Upper lobe of right lung (tissue), 1 donor: Measurements from ENCODE around the gene CHRNA5. TPM values are rescaled to one million over a fixed set of nuclear protein-coding genes. Genes with fewer than 3 reads are reported as not detected.

Experiments used
- ATAC-seq: fragments of 200-7000 bp; cut with Tn5 transposase; one replicate; pipeline ENCODE4 v1.9.1; 2020; ENCODE audit warnings: mild to moderate bottlenecking, moderate library complexity
- DNase-seq: peaks from one replicate; pipeline ENCODE4 v3.0.0-alpha.2; 2020
- H3K27ac ChIP-seq: fragments of 200-600 bp; one replicate; pipeline ENCODE4 v1.8.0; 2022
- H3K27me3 ChIP-seq: fragments of 200-600 bp; one replicate; pipeline ENCODE4 v1.8.0; 2022; ENCODE audit warnings: mild to moderate bottlenecking
- H3K36me3 ChIP-seq: fragments of 200-600 bp; one replicate; pipeline ENCODE4 v1.8.0; 2022
- H3K4me1 ChIP-seq: fragments of 200-600 bp; one replicate; pipeline ENCODE4 v1.8.0; 2022
- H3K4me3 ChIP-seq: fragments of 200-600 bp; one replicate; pipeline ENCODE4 v1.8.0; 2022; ENCODE audit warnings: mild to moderate bottlenecking
- H3K9me3 ChIP-seq: fragments of 200-600 bp; one replicate; pipeline ENCODE4 v1.8.0; 2022
- CTCF ChIP-seq: fragments of 200-600 bp; IDR thresholded peaks from one replicate; pipeline ENCODE4 v1.8.0; 2022; ENCODE audit warnings: antibody characterized with exemption
- intact Hi-C: fragments of 100-400 bp; cut with DNase I; formaldehyde crosslinking; loops from one replicate; pipeline ENCODE4 v1.11.0; 2022
- total RNA-seq: library from RNA; stranded (reverse); fragmentation: NEBNext Ultra II Directional; extraction: Animal tissue kit (Norgen Biotek cat#: 25700); gene quantifications from one replicate; pipeline ENCODE4 v1.2.1, GENCODE V29; 2021
- donor health status: DM: no; HTN: yes; CAD: no; lungs with severe emphysema.

CHRNA5 gene
- total RNA-seq, 1 donor from 2014 or later, result 1.2 TPM

GRCh38 chr15:78614021-78614420 is 48.7 kb downstream of the CHRNA5 start:
- H3K27me3 ChIP-seq, result peaks cover 6% of the 10 kb centered on the region
- no peak for DNase-seq
- ATAC-seq, result no peak
- intact Hi-C loops, result no loop called here
- H3K4me1 ChIP-seq, result no peaks in the 10 kb centered on the region
- no peaks in the 10 kb centered on the region for H3K36me3 ChIP-seq
- H3K4me3 ChIP-seq, result no peak overlapping the region
- no peak for TF ChIP-seq CTCF
- H3K27ac ChIP-seq, result no peak overlapping the region
- no peaks in the 10 kb centered on the region for H3K9me3 ChIP-seq

- Histone ChIP-seq H3K9me3 (no peaks in the 10 kb centered on the region), H3K4me1 (peaks cover 4% of the 10 kb centered on the region), H3K27me3 (peaks cover 17% of the 10 kb centered on the region), H3K27ac (no peak overlapping the region), H3K4me3 (no peak overlapping the region), H3K36me3 (no peaks in the 10 kb centered on the region)
- TF ChIP-seq CTCF, result no peak
- no peak for ATAC-seq
- intact Hi-C loops, result no loop called here
- peak; percentile 45 for DNase-seq
Observed at GRCh38 chr15:78615151-78615589, 49.9 kb downstream of the CHRNA5 start.

GRCh38 chr15:78616506-78616905 is 51.2 kb downstream of the CHRNA5 start:
- intact Hi-C loops, result no loop called here
- Histone ChIP-seq H3K27ac (no peak overlapping the region), H3K9me3 (no peaks in the 10 kb centered on the region), H3K4me3 (no peak overlapping the region), H3K36me3 (no peaks in the 10 kb centered on the region), H3K27me3 (peaks cover 31% of the 10 kb centered on the region), H3K4me1 (peaks cover 8% of the 10 kb centered on the region)
- DNase-seq (peak; percentile 56), ATAC-seq (no peak)
- no peak for TF ChIP-seq CTCF

GRCh38 chr15:78617076-78617475 is 51.8 kb downstream of the CHRNA5 start:
- DNase-seq (peak; percentile 52), ATAC-seq (peak; percentile 66)
- no peak for TF ChIP-seq CTCF
- H3K4me1 ChIP-seq, result peaks cover 8% of the 10 kb centered on the region
- H3K4me3 ChIP-seq, result no peak overlapping the region
- H3K27me3 ChIP-seq, result peaks cover 36% of the 10 kb centered on the region
- intact Hi-C loops, result no loop called here
- no peaks in the 10 kb centered on the region for H3K9me3 ChIP-seq
- no peak overlapping the region for H3K27ac ChIP-seq
- no peaks in the 10 kb centered on the region for H3K36me3 ChIP-seq

GRCh38 chr15:78617516-78617915 is 52.2 kb downstream of the CHRNA5 start:
- intact Hi-C loops, result no loop called here
- TF ChIP-seq CTCF, result no peak
- peak; percentile 46 for DNase-seq
- Histone ChIP-seq H3K27me3 (peaks cover 41% of the 10 kb centered on the region), H3K9me3 (no peaks in the 10 kb centered on the region), H3K4me3 (no peak overlapping the region), H3K36me3 (no peaks in the 10 kb centered on the region), H3K4me1 (peaks cover 8% of the 10 kb centered on the region), H3K27ac (no peak overlapping the region)
- no peak for ATAC-seq

GRCh38 chr15:78618064-78618463 is 52.7 kb downstream of the CHRNA5 start:
- no peak for ATAC-seq
- peaks cover 46% of the 10 kb centered on the region for H3K27me3 ChIP-seq

More at GRCh38 chr15:78618064-78618463, 52.7 kb downstream of the CHRNA5 start:
- TF ChIP-seq CTCF, result no peak
- Histone ChIP-seq H3K4me3 (no peak overlapping the region), H3K9me3 (no peaks in the 10 kb centered on the region), H3K4me1 (peaks cover 8% of the 10 kb centered on the region), H3K27ac (no peak overlapping the region), H3K36me3 (no peaks in the 10 kb centered on the region)
- DNase-seq, result peak; percentile 25
- intact Hi-C loops, result no loop called here
